GM19372 (cell line): Measurements from ENCODE around the gene DEPDC1B.
"Not testable (repeated sequence)": the region's sequence is repeated elsewhere in the genome, so short reads cannot be mapped to it uniquely, and the experiment has no call there.

ENCODE experiments used
- ATAC-seq: cut with Tn5 transposase; IDR thresholded peaks from one replicate; pipeline ENCODE4 v1.9.1; 2021; ENCODE audit warnings: mild to moderate bottlenecking, low read depth, moderate library complexity; ENCODE audit not compliant: unreplicated experiment

DEPDC1B gene

GRCh38 chr5:60701321-60701968 is 1.5 kb upstream of the DEPDC1B start:
- no peak for ATAC-seq

- ATAC-seq, result peak; percentile 16
Observed at GRCh38 chr5:60700416-60700757, 421 bp upstream of the DEPDC1B start.

- ATAC-seq, result no peak
Observed at GRCh38 chr5:60699288-60699608, 718 bp downstream of the DEPDC1B start.

- ATAC-seq, result no peak
Observed at GRCh38 chr5:60698336-60698735, 1.6 kb downstream of the DEPDC1B start.

- ATAC-seq, result no peak
Observed at GRCh38 chr5:60690326-60690725, 9.6 kb downstream of the DEPDC1B start.

- ATAC-seq, result no peak
Observed at GRCh38 chr5:60688980-60689379, 11.0 kb downstream of the DEPDC1B start.

GRCh38 chr5:60687927-60688720 is 11.8 kb downstream of the DEPDC1B start:
- peak; percentile 98 for ATAC-seq

GRCh38 chr5:60686157-60686556 is 13.8 kb downstream of the DEPDC1B start:
- no peak for ATAC-seq

- ATAC-seq, result no peak
Observed at GRCh38 chr5:60685700-60686099, 14.3 kb downstream of the DEPDC1B start.

- no peak for ATAC-seq
Observed at GRCh38 chr5:60685028-60685427, 14.9 kb downstream of the DEPDC1B start.

- ATAC-seq, result not testable (repeated sequence)
Observed at GRCh38 chr5:60682007-60682406, 18.0 kb downstream of the DEPDC1B start.

GRCh38 chr5:60679816-60680215 is 20.1 kb downstream of the DEPDC1B start:
- ATAC-seq, result no peak

- peak; percentile 56 for ATAC-seq
Observed at GRCh38 chr5:60677850-60678664, 21.9 kb downstream of the DEPDC1B start.

- ATAC-seq, result no peak
Observed at GRCh38 chr5:60675286-60675685, 24.7 kb downstream of the DEPDC1B start.

GRCh38 chr5:60674251-60675069 is 25.5 kb downstream of the DEPDC1B start:
- ATAC-seq, result no peak

GRCh38 chr5:60673334-60673733 is 26.6 kb downstream of the DEPDC1B start:
- no peak for ATAC-seq

GRCh38 chr5:60672693-60673264 is 27.2 kb downstream of the DEPDC1B start:
- ATAC-seq, result no peak

- ATAC-seq, result no peak
Observed at GRCh38 chr5:60671899-60672692, 27.9 kb downstream of the DEPDC1B start.

GRCh38 chr5:60670749-60671148 is 29.2 kb downstream of the DEPDC1B start:
- ATAC-seq, result no peak
